PC-9 (cell line): ENCODE results near the gene FAM120B. TPM values are rescaled to one million over a fixed set of nuclear protein-coding genes. Genes with fewer than 3 reads are reported as not detected.

Experiments
- BruUV-seq: library from RNA; stranded (reverse); fragments of 400-500 nt; replicated peaks from 2 replicates; lab custom pipeline; 2021; lab: Mats Ljungman, UMichigan
- CTCF ChIA-PET: fragments of 300-600 bp; sonication (Branson Sonifier 250); formaldehyde crosslinking; loops from one replicate; lab custom pipeline; 2022; ENCODE audit warnings: antibody characterized with exemption; lab: Charles Lee
- POLR2A ChIA-PET: fragments of 300-600 bp; sonication (Branson Sonifier 250); formaldehyde crosslinking; loops from one replicate; lab custom pipeline; 2022; ENCODE audit warnings: antibody characterized with exemption; ENCODE audit not compliant: unreplicated experiment; lab: Charles Lee
- DNase-seq, 2 experiments: peaks; one replicate each; pipeline versions ENCODE4 v3.0.0 to v3.0.0-alpha.2; 2015 to 2022; ENCODE audit warnings: mixed read lengths in 1 of 2
- H2AFZ ChIP-seq: fragments of 200-600 bp; sonication (generic); 2 replicates; pipeline ENCODE4 v1.8.1; 2017; ENCODE audit warnings: antibody characterized with exemption
- H3F3A ChIP-seq: fragments of 200-600 bp; sonication (generic); 2 replicates; pipeline ENCODE4 v1.8.1; 2017; ENCODE audit warnings: antibody characterized with exemption, mild to moderate bottlenecking, low read depth; ENCODE audit not compliant: insufficient read depth
- H3K27ac ChIP-seq: fragments of 200-600 bp; sonication (generic); 2 replicates; pipeline ENCODE4 v1.6.1; 2016; ENCODE audit warnings: mixed run types
- H3K27me3 ChIP-seq: fragments of 200-600 bp; sonication (generic); 2 replicates; pipeline ENCODE4 v1.6.1; 2016; ENCODE audit warnings: low read depth, mixed run types; ENCODE audit not compliant: insufficient read depth
- H3K36me3 ChIP-seq: fragments of 200-600 bp; sonication (generic); 2 replicates; pipeline ENCODE4 v1.6.1; 2016; ENCODE audit warnings: low read depth, mixed run types
- H3K4me1 ChIP-seq: fragments of 200-600 bp; sonication (generic); replicated peaks from 2 replicates; pipeline ENCODE4 v1.6.1; 2016; ENCODE audit warnings: mixed run types; ENCODE audit not compliant: insufficient read depth
- H3K4me2 ChIP-seq: fragments of 200-600 bp; sonication (generic); 2 replicates; pipeline ENCODE4 v1.6.1; 2017; ENCODE audit warnings: mixed run types
- H3K4me3 ChIP-seq: fragments of 200-600 bp; sonication (generic); 2 replicates; pipeline ENCODE4 v1.6.1; 2016; ENCODE audit warnings: mixed run types
- H3K79me2 ChIP-seq: fragments of 200-600 bp; sonication (generic); 2 replicates; pipeline ENCODE4 v1.6.1; 2017; ENCODE audit warnings: low read depth, mixed run types
- H3K9me2 ChIP-seq: fragments of 200-600 bp; sonication (generic); 2 replicates; pipeline ENCODE4 v1.8.1; 2017; ENCODE audit warnings: mild to moderate bottlenecking; ENCODE audit not compliant: insufficient read depth
- H3K9me3 ChIP-seq: fragments of 200-600 bp; sonication (generic); 2 replicates; pipeline ENCODE4 v1.8.1; 2016; ENCODE audit warnings: low read depth; ENCODE audit not compliant: insufficient read depth
- H4K20me1 ChIP-seq: fragments of 200-600 bp; sonication (generic); 2 replicates; pipeline ENCODE4 v1.8.1; 2017; ENCODE audit not compliant: insufficient read depth
- EZH2 ChIP-seq: fragments of 200-600 bp; sonication (generic); IDR thresholded peaks from 2 replicates; pipeline ENCODE4 v1.8.0; 2017; ENCODE audit warnings: antibody characterized with exemption, low read depth
- intact Hi-C: fragments of 100-400 bp; cut with micrococcal nuclease; formaldehyde crosslinking; loops from one replicate; pipeline ENCODE4 v1.10.0; 2022; ENCODE audit not compliant: unreplicated experiment
- total RNA-seq: library from RNA; stranded (reverse); gene quantifications from 2 replicates; pipeline ENCODE4 v1.2.3, GENCODE V29; 2021
- TF ChIP-seq, protein P1 (sequence below): fragments of 200-600 bp; sonication (generic); conservative IDR thresholded peaks from 2 replicates; pipeline ENCODE4 v1.6.1; 2017; ENCODE audit warnings: mixed run types, antibody characterized with exemption, mild to moderate bottlenecking, moderate library complexity

Gene FAM120B
- total RNA-seq, 1 experiment from 2014 or later: 14.3 TPM

- ChIA-PET CTCF (no interaction called here), POLR2A (no interaction called here)
- H4K20me1 ChIP-seq: peaks cover 44% of the 10 kb centered on the region
Observed at GRCh38 chr6:170311696-170312095, 5.1 kb downstream of the FAM120B start.

GRCh38 chr6:170312876-170313275 is 6.3 kb downstream of the FAM120B start:
- CTCF ChIA-PET: no interaction called here
- H3K27ac ChIP-seq: no peak overlapping the region
- no peak overlapping the region for H3K4me2 ChIP-seq
- H3K9me3 ChIP-seq: no peaks in the 10 kb centered on the region
- intact Hi-C loops: no loop called here
- no peaks in the 10 kb centered on the region for H3K9me2 ChIP-seq
- peaks cover 53% of the 10 kb centered on the region for H3K79me2 ChIP-seq
- peaks cover 1% of the 10 kb centered on the region; the same call in 1 of the 2 replicates for H3K4me1 ChIP-seq
- H3K4me3 ChIP-seq: no peak overlapping the region
- no peaks in the 10 kb centered on the region for H3K36me3 ChIP-seq
- TF ChIP-seq, protein P1, sequence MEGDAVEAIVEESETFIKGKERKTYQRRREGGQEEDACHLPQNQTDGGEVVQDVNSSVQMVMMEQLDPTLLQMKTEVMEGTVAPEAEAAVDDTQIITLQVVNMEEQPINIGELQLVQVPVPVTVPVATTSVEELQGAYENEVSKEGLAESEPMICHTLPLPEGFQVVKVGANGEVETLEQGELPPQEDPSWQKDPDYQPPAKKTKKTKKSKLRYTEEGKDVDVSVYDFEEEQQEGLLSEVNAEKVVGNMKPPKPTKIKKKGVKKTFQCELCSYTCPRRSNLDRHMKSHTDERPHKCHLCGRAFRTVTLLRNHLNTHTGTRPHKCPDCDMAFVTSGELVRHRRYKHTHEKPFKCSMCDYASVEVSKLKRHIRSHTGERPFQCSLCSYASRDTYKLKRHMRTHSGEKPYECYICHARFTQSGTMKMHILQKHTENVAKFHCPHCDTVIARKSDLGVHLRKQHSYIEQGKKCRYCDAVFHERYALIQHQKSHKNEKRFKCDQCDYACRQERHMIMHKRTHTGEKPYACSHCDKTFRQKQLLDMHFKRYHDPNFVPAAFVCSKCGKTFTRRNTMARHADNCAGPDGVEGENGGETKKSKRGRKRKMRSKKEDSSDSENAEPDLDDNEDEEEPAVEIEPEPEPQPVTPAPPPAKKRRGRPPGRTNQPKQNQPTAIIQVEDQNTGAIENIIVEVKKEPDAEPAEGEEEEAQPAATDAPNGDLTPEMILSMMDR: no peak
- TF ChIP-seq EZH2: no peak
- H4K20me1 ChIP-seq: peaks cover 44% of the 10 kb centered on the region
- no peaks in the 10 kb centered on the region for H3K27me3 ChIP-seq
- no peak overlapping the region for H2AFZ ChIP-seq
- no TSS peak for BruUV-seq
- DNase-seq: no peak
- POLR2A ChIA-PET: no interaction called here
- H3F3A ChIP-seq: no peaks in the 10 kb centered on the region

More at GRCh38 chr6:170311696-170312095, 5.1 kb downstream of the FAM120B start:
- peaks cover 65% of the 10 kb centered on the region for H3K79me2 ChIP-seq
- no peak overlapping the region for H3K27ac ChIP-seq
- H3K4me2 ChIP-seq: no peak overlapping the region
- no peak overlapping the region for H3K4me3 ChIP-seq
- no peak for DNase-seq
- no peaks in the 10 kb centered on the region for H3K9me2 ChIP-seq
- no peak for TF ChIP-seq EZH2
- TF ChIP-seq, protein P1: no peak
- no peaks in the 10 kb centered on the region for H3K27me3 ChIP-seq
- no peaks in the 10 kb centered on the region for H3K36me3 ChIP-seq
- intact Hi-C loops: no loop called here
- H2AFZ ChIP-seq: no peak overlapping the region
- H3K4me1 ChIP-seq: peaks cover 7% of the 10 kb centered on the region; the same call in 1 of the 2 replicates
- no TSS peak for BruUV-seq
- no peaks in the 10 kb centered on the region for H3K9me3 ChIP-seq
- H3F3A ChIP-seq: no peaks in the 10 kb centered on the region

GRCh38 chr6:170313716-170314295 is 7.2 kb downstream of the FAM120B start:
- intact Hi-C loops: no loop called here
- no peak overlapping the region for H3K27ac ChIP-seq
- no TSS peak for BruUV-seq
- H3K9me3 ChIP-seq: no peaks in the 10 kb centered on the region
- ChIA-PET CTCF (no interaction called here), POLR2A (no interaction called here)
- H3K27me3 ChIP-seq: no peaks in the 10 kb centered on the region
- DNase-seq: no peak
- H3K4me3 ChIP-seq: no peak overlapping the region
- H4K20me1 ChIP-seq: peaks cover 44% of the 10 kb centered on the region
- H3K4me1 ChIP-seq: no peaks in the 10 kb centered on the region
- no peak overlapping the region for H2AFZ ChIP-seq
- no peak overlapping the region for H3K4me2 ChIP-seq
- H3K36me3 ChIP-seq: no peaks in the 10 kb centered on the region
- peaks cover 44% of the 10 kb centered on the region for H3K79me2 ChIP-seq
- no peaks in the 10 kb centered on the region for H3K9me2 ChIP-seq
- no peaks in the 10 kb centered on the region for H3F3A ChIP-seq
- no peak for TF ChIP-seq EZH2
- TF ChIP-seq, protein P1: no peak
